GM18499 (cell line): ENCODE results near the gene PEPD.

ENCODE experiments used
- ATAC-seq: cut with Tn5 transposase; IDR thresholded peaks from one replicate; pipeline ENCODE4 v1.9.1; 2021; ENCODE audit warnings: moderate number of reproducible peaks; ENCODE audit not compliant: insufficient read depth, unreplicated experiment

PEPD gene

DNA sequence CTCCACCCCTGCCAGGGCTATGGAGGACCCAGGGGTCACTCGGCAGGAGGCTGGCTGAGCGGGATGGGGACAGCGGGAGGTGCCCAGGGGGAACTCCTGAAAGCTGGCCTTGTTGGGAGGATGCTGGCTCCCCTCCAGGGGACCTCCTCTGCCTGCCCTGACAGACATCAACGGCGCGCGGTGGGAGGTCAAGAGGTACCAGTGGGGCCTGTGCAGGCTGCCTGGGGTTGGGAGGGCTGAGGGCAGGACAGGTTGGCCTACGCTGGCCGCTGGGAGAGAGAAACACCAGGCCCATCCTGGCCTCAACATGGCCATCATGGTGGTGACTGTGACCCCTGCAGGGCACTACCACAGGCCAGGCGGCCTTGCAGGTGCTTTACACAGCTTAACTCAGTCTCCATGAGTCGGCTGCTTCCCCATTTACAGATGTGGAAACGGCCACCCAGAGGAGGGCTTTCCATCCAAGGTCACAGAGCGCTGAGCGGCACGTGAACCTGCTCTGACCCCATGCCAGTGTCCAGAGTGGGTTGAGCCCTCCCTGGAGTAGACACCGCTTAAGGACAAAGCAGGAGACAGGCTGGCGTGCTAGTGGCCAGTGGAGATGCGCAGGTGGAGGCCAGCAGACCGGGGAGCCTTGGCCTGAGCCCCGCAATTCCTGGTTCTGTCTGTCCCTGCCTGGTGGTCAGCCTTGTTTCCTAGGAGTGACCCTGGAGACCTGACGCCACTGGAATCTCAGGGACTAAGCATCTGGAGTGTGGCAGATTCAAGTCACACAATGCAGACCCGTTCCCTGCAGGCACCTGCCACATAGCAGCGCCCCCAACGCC, 120.5 kb downstream of the PEPD start:
- ATAC-seq: no peak

DNA sequence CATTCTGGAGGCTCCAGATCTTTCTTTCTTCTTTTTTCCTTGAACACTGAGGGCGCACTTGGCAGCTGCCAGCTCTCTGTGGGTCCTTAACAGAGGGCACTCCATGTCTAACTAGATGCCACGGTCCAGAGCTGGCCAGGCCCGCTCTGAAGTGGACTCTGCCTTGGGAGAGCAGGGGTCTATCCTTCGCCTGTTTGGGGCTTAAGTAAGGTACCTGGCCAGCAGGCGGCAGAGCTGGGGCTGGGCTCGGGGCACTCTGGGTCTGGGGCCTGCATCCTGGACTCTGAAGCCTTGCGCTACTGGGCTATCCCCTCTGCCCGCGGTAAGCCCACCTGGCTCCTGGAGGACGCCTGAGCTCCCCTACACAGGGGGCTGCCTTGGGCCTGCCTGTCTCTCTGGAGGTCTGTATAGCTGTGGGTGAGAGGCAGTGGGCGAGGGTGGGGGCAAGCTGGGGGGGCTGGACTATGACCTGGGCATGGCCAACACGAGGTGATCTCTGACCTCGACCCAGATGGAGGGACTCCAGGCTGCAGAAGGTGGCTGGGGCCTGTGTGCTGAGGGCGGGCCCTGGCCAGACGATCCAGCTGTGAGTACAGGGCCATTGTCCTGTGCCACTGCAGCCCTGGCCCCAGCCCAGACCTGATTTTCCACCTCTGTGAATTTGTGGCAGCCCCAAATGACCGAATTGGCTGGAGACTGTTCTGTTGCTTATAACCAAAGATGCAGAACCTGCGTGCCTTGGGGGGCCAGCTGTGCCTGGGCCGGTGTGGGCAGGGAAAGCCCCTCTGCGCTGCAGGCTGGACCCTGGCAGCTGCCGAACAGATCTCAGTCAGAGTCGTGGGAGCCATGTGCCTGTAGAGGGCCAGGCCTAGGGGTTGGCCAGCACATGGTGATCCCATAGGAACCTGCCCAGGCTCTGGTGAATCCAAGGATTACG, 121.6 kb downstream of the PEPD start:
- no peak for ATAC-seq

DNA sequence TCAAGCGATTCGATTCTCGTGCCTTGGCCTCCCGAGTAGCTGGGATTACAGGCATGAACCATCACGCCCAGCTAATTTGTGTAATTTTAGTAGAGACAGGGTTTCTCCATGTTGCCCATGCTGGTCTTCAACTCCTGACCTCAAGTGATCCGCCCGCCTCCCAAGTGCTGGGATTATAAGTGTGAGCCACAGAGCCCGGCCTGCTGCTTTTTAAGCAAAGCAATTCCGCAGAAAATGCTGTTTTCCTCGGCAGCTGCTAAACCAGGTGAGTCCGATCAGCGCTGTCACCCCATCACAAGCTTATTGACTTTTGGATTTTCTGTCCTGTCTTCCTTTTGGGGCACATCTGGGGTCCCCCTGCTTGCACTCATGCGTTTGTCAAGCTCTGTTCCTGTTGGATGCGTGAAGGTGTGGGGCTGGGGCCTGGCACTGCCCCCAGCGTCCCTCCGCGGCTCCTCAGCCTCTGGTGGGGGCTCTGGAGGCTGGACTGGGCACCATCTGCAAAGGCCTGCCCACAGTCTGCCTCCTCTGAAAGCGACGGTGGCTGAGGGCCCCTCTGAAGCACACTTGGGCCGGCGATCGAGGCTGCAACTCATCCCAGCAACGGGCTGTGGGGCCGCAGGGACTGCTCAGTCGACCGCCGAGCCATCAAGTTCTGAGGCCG, 122.4 kb downstream of the PEPD start:
- no peak for ATAC-seq

DNA sequence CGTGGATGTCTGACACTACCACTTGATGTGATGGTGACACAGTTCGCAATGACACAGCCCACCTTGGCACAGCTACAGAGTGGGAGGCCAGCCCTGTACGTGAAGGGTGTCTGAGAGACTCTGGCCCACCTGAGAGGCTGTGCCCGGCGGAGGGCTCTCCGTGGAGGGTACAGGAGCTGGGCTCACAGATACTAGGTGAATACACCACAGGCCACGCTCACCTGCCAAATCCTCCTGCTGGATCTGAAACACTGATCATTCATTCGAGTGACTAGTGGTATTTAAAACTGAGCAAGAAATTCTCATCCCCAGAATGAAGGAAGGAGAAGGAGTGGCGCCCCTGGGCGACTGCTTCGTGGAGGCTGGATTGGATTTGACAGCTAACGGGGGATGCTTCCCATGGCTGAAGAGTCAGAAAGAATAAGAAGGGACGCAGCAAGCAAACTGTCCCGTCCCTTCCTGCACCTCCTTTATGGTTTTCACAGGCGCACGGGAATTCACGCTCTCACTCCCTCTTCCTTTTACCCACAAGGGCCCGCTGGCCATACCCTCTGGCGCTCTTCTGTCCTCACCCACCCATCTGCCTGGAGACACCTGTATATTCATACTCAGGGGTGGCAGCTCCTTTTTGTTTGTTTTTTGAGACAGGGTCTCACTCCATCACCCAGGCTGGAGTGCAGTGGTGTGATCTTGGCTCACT, 123.1 kb downstream of the PEPD start:
- ATAC-seq: no peak

DNA sequence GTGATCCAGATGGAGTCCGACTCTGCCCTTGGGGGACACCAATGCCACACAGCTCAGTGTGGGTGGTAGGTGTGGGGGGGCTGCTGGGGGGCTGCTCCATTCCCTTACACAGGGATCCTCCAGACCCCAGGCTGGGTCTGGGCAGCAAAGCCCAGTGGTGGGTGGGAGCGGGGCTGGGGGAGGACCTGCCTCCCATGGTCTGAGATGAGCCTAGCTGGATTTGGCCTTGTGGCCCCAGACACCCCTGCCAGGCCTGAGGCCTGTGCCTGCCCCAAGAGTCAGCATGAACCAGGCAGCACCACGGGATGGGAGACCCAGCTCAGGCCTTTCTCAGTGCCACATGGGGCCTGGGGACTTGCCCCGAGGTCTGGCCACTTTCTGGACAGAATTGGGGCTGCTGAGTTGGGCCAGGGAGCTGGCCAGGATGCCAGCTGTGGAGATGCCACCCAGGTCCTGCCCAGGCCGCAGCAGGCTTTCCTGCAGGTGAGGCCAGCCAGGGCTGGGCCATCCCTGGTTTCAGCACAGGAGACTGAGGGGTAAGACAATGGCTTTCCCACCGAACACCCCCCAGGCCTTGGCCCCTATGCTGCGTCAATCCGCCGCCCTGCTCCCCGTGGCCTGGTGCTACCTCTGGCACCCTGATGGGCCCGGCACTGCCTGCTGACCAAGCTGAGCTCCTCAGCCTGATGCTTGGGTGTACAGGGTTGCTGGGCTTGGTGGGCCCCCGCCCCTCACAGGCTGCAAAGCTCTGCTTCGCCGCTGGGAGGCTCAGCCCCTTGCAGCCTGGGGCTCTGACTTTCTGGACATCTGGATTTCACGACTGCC, 123.8 kb downstream of the PEPD start:
- ATAC-seq: no peak

DNA sequence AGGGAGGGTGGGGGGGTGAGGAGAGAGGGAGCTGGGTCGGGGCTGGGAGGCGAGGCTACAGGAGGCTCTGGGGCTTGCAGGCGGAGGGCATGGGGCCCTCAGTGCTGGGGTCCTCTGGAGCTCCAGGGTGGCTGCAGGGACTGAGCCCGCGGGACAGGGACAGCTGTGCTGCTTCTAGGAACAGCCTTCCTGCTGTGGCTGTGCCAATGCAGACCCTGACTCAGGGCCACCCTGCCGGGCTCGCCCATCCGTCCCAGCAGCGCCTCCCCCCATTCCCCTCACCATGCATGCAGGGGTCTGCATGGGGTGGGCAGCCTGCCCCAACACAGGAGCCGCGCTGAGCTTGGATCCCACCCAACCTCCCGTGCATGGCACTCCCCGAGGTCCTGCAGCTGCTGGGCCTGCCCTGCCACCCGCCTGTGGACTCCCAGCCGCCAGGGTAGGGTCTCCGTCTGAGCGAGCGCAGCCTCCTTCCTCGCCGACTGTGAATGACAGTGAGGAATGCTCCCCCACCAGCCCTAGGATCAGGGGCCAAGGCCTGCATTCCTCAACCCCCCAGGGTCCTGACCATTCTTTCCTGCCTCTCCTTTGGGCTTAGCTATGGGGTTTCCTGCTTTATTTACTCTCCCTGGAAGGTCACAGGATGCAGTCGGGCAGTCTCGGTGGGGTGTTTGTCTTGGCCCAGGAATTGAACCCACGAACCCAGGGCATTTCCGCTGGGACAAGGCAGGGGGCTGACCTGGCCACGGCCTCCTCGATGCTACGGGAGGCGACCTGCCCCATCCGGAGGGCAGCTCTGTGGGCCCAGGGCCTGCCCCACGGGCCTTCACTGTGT, 124.7 kb downstream of the PEPD start:
- ATAC-seq: no peak

DNA sequence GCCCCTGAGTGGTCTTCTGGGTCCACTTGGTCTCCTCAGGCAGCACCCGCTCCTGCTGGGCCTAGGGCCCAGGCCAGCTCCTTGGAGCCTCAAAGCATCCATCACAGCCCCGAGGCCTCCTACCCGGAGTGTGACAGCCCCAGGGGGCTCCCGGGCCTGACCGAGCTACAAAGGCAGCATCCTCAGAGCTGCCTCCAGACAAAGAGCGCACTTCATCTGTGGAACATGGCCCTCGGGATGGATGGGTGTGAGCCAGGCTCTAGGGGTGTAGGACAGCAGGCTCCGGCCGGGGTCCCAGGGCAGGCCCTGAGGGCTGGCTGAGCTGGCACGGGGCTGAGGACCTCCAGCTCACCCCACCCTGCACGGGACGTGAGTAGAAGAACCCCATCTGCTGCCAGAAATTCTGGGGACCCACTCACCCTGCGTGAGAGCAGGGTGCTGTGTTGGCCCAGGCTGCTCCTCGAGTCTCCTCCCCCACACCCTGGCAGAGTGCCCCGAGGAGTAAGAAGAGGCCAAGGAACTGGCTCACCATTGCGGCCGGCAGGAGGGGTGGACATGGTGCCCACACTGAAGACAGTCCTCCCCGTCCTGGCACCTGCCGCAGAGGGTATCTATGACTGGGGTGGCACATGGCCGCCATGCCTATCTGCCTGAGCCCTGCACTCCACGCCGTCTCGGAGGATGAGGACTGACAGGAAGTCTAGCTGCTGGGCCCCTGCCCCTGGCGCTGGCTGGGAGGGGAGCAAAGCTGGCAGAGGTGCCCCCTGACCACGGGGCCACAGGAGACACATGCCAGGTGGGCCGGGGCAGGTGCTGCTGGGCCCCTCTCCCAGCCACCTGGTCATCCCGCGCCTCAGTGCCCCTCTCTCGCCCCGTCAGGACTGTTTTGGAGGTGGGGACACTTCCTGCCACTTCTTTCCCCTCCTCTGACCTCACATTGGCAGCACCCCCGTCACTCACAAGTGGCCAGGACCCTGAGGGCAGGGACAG, 125.7 kb downstream of the PEPD start:
- ATAC-seq: no peak

DNA sequence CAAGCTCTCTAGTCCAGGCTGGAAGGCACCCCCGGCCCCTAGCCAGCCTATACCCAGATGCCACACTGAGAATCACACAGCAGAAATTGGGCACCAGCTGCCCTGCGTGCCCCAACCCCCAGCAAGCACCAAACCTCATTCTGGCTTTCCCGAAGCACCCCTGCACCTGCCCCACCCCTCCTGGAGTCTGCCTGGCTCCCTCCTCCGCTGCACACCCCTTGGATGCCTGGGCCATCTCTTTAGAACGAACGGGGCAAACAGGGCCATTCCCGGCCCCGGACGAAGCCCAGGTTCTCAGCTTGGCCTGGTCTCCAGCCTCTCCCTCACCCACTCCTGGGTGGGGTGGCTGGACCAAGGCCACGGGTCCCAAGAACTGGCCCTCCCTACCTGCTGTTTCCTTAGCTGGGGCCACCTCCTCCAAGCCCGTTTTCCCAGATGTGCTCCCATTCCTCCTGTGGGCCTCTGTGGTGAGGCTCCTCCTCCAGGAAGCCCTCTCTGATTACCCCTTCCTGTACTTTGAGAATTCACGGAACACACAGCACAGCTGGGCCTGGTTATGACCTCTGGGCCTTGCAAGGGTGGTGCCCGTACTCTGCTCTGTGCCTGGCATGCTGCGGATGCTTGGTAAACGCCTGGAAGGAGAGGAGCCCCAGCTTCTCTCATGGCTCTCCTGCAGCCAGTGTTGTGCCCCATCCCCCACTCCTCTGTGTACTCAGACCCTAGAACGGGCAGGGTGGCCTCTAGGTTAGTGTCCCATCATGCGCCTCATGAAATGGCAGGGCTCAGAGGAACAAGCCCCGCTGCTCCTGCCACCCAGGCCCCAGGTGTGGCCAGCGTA, 126.6 kb downstream of the PEPD start:
- no peak for ATAC-seq

DNA sequence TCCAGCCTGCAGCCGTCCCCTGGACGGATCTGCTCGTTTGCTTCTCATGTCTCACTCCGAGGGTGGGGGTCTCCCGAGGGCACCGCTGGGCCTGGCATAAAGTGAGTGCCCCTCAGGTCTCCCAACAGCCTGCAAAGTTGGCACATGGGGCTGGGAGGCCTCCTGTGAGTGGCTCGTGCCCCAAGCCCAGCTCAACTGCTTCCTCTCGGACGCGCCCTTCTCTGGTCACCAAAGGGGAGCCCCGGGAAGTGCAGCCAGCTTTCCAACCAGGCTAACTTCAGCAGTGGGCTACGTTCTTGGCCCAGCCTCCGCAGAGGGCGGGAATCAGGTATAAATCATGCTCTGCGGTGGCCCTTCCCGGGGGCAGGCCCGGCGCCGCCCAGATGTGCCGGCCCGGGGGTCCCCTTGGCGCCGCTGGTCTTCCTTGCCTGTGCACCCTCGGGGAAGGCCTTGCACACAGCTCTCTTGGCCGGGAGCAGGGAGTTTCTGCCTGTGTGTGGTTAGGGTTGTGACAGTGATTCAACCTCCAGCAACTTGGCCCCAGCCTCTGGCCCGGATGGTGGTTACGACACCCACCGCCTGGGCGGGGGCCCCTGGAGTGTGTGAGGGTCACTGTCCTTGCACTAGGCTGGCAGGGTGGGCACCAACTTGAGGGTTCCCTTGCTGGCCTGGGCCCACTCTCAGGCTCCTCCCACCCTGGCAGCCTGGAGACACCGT, 127.4 kb downstream of the PEPD start:
- no peak for ATAC-seq

DNA sequence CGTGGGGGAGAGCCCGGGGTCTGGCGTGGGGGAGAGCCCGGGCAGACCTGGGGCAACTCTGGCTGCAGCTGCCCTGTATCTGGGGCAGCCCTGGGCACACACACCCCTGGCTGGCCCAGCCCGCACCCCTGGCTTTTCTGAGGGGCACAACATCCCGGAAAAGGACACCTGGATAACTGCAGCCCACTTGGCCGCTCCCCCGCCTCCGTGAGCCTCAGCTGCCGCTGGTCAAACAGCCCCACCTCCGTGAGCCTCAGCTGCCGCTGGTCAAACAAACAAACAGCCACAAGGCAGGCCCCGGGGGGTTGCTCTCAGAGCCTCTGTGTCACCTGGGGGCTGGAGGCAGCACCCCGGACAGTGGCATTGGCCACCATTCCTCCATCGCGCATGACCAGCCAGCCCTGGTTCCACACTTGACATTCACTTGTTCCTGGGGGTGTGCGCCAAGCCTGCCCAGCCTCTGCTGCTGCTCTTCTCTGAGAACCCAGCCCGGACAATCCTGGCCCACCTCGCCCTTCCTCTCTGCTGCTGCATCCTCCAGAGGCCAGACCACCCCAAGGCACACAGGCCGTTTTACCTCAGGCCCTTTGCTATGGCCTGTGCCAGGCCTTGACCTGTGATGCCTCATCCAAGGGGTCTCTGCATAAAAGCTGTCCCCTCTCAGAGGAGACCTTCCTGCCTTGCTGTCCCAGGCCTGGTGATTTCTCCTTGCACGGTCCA, 128.1 kb downstream of the PEPD start:
- no peak for ATAC-seq

DNA sequence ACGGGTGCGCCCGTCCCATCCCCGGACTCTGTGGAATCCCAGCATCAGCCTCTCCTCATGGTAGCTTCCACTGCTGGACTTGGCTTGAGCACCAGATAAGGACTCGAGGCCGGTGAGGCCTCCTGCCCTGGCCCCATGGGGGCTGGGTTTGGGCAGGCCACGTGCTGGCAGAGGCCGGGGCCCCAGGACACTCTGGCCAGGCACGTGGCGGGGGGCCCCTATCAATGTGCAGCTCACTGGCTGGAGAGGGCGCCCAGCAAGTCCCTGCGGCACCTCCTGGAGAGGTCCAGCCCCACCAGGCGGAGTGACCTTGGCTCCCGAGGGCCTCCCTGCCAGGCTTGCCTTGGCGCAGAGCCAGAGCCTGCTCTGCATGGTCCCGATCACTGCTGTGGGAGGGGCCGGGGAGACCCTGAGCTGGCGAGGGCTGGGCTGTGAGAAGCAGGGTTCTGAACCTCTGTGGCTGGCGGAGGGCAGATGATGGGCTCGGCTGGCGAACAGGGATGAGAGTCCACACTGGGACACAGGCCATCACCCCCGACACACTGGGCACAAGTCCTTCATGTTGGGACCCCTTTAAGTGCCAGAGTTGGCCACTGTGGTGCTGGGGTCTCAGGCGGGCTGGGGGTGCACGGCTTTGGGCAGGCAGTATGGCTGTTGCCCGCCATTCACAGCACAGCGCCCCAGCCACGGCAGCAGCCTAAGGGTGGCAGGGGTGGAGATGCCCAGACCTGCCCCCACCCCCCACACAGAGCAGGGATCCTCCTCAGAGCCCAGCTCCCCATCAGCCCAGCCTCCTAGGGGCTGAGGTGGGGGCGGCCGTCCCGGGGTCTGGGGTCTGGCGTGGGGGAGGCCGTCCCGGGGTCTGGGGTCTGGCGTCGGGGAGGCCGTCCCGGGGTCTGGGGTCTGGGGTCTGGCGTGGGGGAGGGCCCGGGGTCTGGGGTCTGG, 129.0 kb downstream of the PEPD start:
- no peak for ATAC-seq

DNA sequence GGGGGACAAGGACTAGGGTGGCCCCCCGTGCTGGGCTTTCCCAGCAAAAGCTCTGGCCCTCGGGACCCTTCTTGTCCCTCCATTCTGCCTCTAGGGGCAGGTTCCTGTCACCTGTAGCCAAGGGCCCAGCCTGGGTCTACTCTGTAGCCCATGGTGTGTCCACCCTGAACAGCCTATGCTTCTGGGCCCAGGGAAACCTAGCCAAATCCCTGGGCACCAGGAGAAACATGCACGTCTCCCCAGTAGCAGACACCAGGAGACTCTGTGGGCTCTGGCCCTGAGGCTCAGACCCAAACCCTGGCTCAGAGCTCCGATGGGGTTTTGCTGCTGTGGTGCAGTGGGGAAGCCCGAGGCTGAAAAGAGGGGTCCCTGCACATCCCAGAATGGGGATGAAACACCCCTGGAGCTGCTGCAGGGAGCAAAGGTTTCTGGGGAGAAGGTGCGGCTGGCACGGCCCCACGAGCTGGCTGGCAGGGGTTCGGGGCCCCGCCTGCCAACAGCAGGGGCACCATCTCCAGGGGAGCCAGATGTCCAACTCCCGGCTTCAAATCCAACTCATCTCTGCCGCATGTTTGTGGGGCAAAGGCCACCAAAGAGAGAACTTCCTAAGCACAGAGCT, 129.9 kb downstream of the PEPD start:
- no peak for ATAC-seq

DNA sequence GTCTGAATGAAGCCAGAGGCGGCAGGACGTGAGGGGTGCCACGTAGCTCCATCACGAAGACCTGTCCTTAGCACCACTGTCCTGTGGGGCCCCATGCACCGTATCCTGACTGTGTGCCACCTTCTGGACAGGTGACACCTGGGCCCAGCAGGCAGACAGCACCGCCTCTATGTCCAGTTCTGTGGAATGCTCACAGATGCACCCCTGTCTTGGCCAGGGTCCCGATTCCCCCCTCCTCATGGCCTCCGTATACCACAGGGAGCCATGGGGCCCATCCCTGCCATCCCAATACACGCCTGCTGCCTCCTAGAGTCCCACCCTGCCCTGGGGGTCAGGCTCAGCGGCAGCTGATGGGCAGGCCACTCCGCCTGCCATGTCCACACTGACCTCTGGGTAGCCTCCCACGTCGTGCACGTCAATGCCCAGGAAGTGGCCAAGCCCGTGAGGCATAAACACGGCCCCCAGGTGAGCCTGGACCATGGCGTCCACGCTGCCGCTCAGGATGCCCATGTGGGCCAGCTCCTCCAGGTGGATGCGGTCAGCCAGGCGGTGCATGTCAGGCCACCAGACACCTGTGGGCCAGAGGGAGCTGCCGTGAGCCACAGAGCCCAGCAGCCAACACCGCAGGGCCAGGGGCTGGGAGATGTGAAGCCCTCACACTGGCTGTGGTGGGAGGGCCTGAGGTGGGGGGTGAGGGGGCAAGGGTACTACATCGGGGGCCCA, 130.5 kb downstream of the PEPD start:
- ATAC-seq: no peak
